Stimulated activated CD4-positive, alpha-beta T cell treated with anti-CD3 and anti-CD28 coated beads, TNF-alpha, amount 100 ng/mL, for 1 hour (primary cell): ENCODE results near the gene C4orf17.

Experiments
- DNase-seq, 3 donors: peaks; one replicate each; pipeline ENCODE4 v3.0.0-alpha.2; 2020; ENCODE audit warnings: low read depth in 3 of 3, low spot score in 1 of 3

Gene C4orf17

GRCh38 chr4:99536848-99537247 lies 26.0 kb downstream of the C4orf17 start:
- DNase-seq, result no peak

GRCh38 chr4:99537674-99538073 lies 26.9 kb downstream of the C4orf17 start:
- no peak for DNase-seq

GRCh38 chr4:99540277-99540939 lies 29.6 kb downstream of the C4orf17 start:
- DNase-seq, result no peak

GRCh38 chr4:99552872-99553271 lies 42.1 kb downstream of the C4orf17 start:
- no peak for DNase-seq

GRCh38 chr4:99563310-99564186 lies 52.7 kb downstream of the C4orf17 start, which contains the start of gene TRMT10A:
Gene TRMT10A (minus strand): TSS chr4:99564039. CDS start chr4:99559338, 4,701 bp downstream.
- peak; percentile 82 to 87 (median 85) for DNase-seq

GRCh38 chr4:99564921-99565320 lies 54.1 kb downstream of the C4orf17 start:
- no peak for DNase-seq

GRCh38 chr4:99571883-99572282 lies 61.1 kb downstream of the C4orf17 start:
- no peak for DNase-seq

- no peak for DNase-seq
These were observed 61.9 kb downstream of the C4orf17 start for GRCh38 chr4:99572527-99573240.

- no peak for DNase-seq
These were observed 63.0 kb downstream of the C4orf17 start for GRCh38 chr4:99573735-99574368.

GRCh38 chr4:99574530-99575324 lies 63.9 kb downstream of the C4orf17 start, which contains the start of gene MTTP:
Gene MTTP (plus strand): TSS chr4:99574824. CDS start chr4:99574910, 86 bp downstream.
- no peak for DNase-seq

- DNase-seq, result no peak
These were observed 67.9 kb downstream of the C4orf17 start for GRCh38 chr4:99578714-99579113.

- no peak for DNase-seq
These were observed 74.7 kb downstream of the C4orf17 start for GRCh38 chr4:99585516-99585915.

- no peak for DNase-seq
These were observed 75.5 kb downstream of the C4orf17 start for GRCh38 chr4:99586322-99586721.

GRCh38 chr4:99586797-99587196 lies 76.0 kb downstream of the C4orf17 start:
- DNase-seq, result no peak

GRCh38 chr4:99587309-99587708 lies 76.5 kb downstream of the C4orf17 start:
- no peak for DNase-seq

GRCh38 chr4:99587803-99588202 lies 77.0 kb downstream of the C4orf17 start:
- DNase-seq, result no peak

- no peak for DNase-seq
These were observed 80.9 kb downstream of the C4orf17 start for GRCh38 chr4:99591757-99592156.
